BJ (cell line): ENCODE results near the gene PKD1. TPM values are rescaled to one million over a fixed set of nuclear protein-coding genes. Genes with fewer than 3 reads are reported as not detected.

Experiments
- CTCF ChIA-PET: fragments of 350-600 bp; formaldehyde crosslinking; extraction: SDS; loops from one replicate; lab custom pipeline; 2021; ENCODE audit warnings: antibody characterized with exemption, inconsistent platforms; lab: Yijun Ruan, JAX
- POLR2A ChIA-PET: fragments of 300-600 bp; sonication (Branson Sonifier 250); formaldehyde crosslinking; extraction: SDS; loops from one replicate; lab custom pipeline; 2021; ENCODE audit warnings: antibody characterized with exemption; lab: Charles Lee
- DNase-seq: peaks from one replicate; pipeline ENCODE4 v3.0.0-alpha.2; 2011; ENCODE audit warnings: low read depth
- H3K27me3 ChIP-seq: 2 replicates; pipeline ENCODE4 v1.6.0; 2011; ENCODE audit warnings: low read length; ENCODE audit not compliant: control insufficient read depth, insufficient read depth
- H3K36me3 ChIP-seq: 2 replicates; pipeline ENCODE4 v1.5.1; 2011; ENCODE audit warnings: low read length; ENCODE audit not compliant: control insufficient read depth, insufficient read depth
- H3K4me3 ChIP-seq: 2 replicates; pipeline ENCODE4 v1.5.1; 2011; ENCODE audit warnings: low read depth, mild to moderate bottlenecking, control low read depth, low read length
- CTCF ChIP-seq: IDR thresholded peaks from 2 replicates; pipeline ENCODE4 v1.5.1; 2011; ENCODE audit warnings: low read depth, mild to moderate bottlenecking, control low read depth, inconsistent platforms, low read length, moderate library complexity; ENCODE audit not compliant: insufficient read depth
- polyA plus RNA-seq: library from polyadenylated mRNA; depleted of rRNA; stranded (reverse); fragments of >200 nt; gene quantifications from 2 replicates; pipeline ENCODE4 v1.2.3, GENCODE V29; 2011

PKD1 gene
- polyA plus RNA-seq, 1 experiment, result 76.1 TPM

GRCh38 chr16:2177561-2177960 is 41.9 kb upstream of the PKD1 start:
- H3K36me3 ChIP-seq, result peaks cover 28% of the 10 kb centered on the region
- TF ChIP-seq CTCF, result no peak
- DNase-seq, result no peak
- ChIA-PET POLR2A (no interaction called here), CTCF (no interaction called here)
- H3K27me3 ChIP-seq, result no peaks in the 10 kb centered on the region
- no peak overlapping the region for H3K4me3 ChIP-seq

DNA sequence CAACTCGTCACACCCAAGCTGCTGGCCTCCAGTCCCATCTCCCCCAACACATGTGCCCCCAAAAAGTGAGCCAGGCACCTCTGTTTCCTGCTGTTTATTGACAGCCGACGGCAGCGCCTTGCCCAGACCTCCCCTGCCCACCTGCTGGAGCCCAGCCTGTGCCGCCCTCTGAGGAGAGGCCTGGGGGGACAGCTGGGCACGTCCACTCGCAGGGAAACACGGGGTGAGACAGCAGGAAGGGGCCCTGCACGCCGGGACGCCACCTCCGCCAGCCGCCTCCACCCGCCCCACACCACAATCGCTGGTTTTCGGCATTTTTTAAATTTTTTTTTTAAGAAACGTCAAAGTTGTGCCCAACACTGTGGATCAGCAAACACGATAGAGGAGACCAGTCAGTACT is 41.4 kb upstream of the PKD1 start:
- no peak for DNase-seq
- ChIA-PET POLR2A (no interaction called here), CTCF (no interaction called here)
- TF ChIP-seq CTCF, result no peak
- Histone ChIP-seq H3K27me3 (no peaks in the 10 kb centered on the region), H3K4me3 (no peak overlapping the region), H3K36me3 (peaks cover 28% of the 10 kb centered on the region)

GRCh38 chr16:2176047-2176446 is 40.3 kb upstream of the PKD1 start:
- no peak for TF ChIP-seq CTCF
- ChIA-PET POLR2A (no interaction called here), CTCF (no interaction called here)
- H3K36me3 ChIP-seq, result peaks cover 35% of the 10 kb centered on the region
- H3K27me3 ChIP-seq, result no peaks in the 10 kb centered on the region
- no peak overlapping the region for H3K4me3 ChIP-seq
- DNase-seq, result no peak

GRCh38 chr16:2175454-2175853 is 39.8 kb upstream of the PKD1 start:
- TF ChIP-seq CTCF, result no peak
- no peak for DNase-seq
- H3K27me3 ChIP-seq, result no peaks in the 10 kb centered on the region
- POLR2A ChIA-PET, result no interaction called here
- CTCF ChIA-PET, result no interaction called here
- H3K36me3 ChIP-seq, result peaks cover 37% of the 10 kb centered on the region
- no peak overlapping the region for H3K4me3 ChIP-seq

- Histone ChIP-seq H3K4me3 (no peak overlapping the region), H3K27me3 (no peaks in the 10 kb centered on the region), H3K36me3 (peaks cover 37% of the 10 kb centered on the region)
- DNase-seq, result no peak
- no peak for TF ChIP-seq CTCF
- ChIA-PET POLR2A (interaction anchor here (1.0 kb wide), 1 partner anchor 19 kb away, joined by 9 read pairs; the partner anchor contains the start of gene TRAF7), CTCF (no interaction called here)
Measured at GRCh38 chr16:2174396-2175131, 38.9 kb upstream of the PKD1 start.
